WTC11 (cell line): Measurements from ENCODE around the gene CYRIA.

Experiments used
- CREB1 ChIP-seq: sonication (generic); formaldehyde crosslinking; IDR thresholded peaks from 2 replicates; pipeline ENCODE4 v1.8.0; 2023; ENCODE audit warnings: mild to moderate bottlenecking, missing genetic modification reagents
- CREM ChIP-seq: sonication (generic); formaldehyde crosslinking; IDR thresholded peaks from 2 replicates; pipeline ENCODE4 v1.8.1; 2022; ENCODE audit warnings: mild to moderate bottlenecking, missing genetic modification reagents, moderate library complexity
- CTCF ChIP-seq: fragments of 200-600 bp; IDR thresholded peaks from 2 replicates; pipeline ENCODE4 v1.8.0; 2022; ENCODE audit warnings: antibody characterized with exemption
- FOXJ3 ChIP-seq: sonication (generic); formaldehyde crosslinking; IDR thresholded peaks from 2 replicates; pipeline ENCODE4 v1.9.0; 2021; ENCODE audit warnings: missing genetic modification reagents, mild to moderate bottlenecking, borderline replicate concordance
- KAT7 ChIP-seq: sonication (generic); formaldehyde crosslinking; IDR thresholded peaks from 2 replicates; pipeline ENCODE4 v1.8.1; 2023; ENCODE audit warnings: missing genetic modification reagents, mild to moderate bottlenecking, borderline replicate concordance
- PRDM15 ChIP-seq: sonication (generic); formaldehyde crosslinking; IDR thresholded peaks from 2 replicates; pipeline ENCODE4 v1.8.0; 2022; ENCODE audit warnings: missing genetic modification reagents
- ZBTB21 ChIP-seq: sonication (generic); formaldehyde crosslinking; IDR thresholded peaks from 2 replicates; pipeline ENCODE4 v1.8.1; 2023; ENCODE audit warnings: mild to moderate bottlenecking, missing genetic modification reagents, borderline replicate concordance
- ZNF121 ChIP-seq: sonication (generic); formaldehyde crosslinking; IDR thresholded peaks from 2 replicates; pipeline ENCODE4 v1.8.0; 2023; ENCODE audit warnings: missing genetic modification reagents
- TF ChIP-seq, protein P1 (sequence below): sonication (generic); formaldehyde crosslinking; conservative IDR thresholded peaks from 2 replicates; pipeline ENCODE4 v1.8.1; 2023; ENCODE audit warnings: mild to moderate bottlenecking, low read depth, missing genetic modification reagents, moderate library complexity
- TF ChIP-seq, protein P2 (sequence below): sonication (generic); formaldehyde crosslinking; IDR thresholded peaks from 2 replicates; pipeline ENCODE4 v1.8.0; 2022; ENCODE audit warnings: mild to moderate bottlenecking, missing genetic modification reagents
- TF ChIP-seq, protein P3 (sequence below): sonication (generic); formaldehyde crosslinking; IDR thresholded peaks from 2 replicates; pipeline ENCODE4 v1.8.1; 2023; ENCODE audit warnings: mild to moderate bottlenecking, moderate library complexity, missing genetic modification reagents
- TF ChIP-seq, protein P4 (sequence below): sonication (generic); formaldehyde crosslinking; IDR thresholded peaks from 2 replicates; pipeline ENCODE4 v1.8.0; 2022; ENCODE audit warnings: mild to moderate bottlenecking, missing genetic modification reagents
- TF ChIP-seq, protein P5 (sequence below): sonication (generic); formaldehyde crosslinking; IDR thresholded peaks from 2 replicates; pipeline ENCODE4 v1.8.1; 2022; ENCODE audit warnings: low read depth, mild to moderate bottlenecking, moderate library complexity, missing genetic modification reagents, borderline replicate concordance

GRCh38 chr2:16623031-16623430 is 42.6 kb downstream of the CYRIA start:
- TF ChIP-seq ZNF121 (CRISPR knock-in tag) = no peak
- no peak for TF ChIP-seq CTCF
- no peak for TF ChIP-seq KAT7
- TF ChIP-seq, protein P1, sequence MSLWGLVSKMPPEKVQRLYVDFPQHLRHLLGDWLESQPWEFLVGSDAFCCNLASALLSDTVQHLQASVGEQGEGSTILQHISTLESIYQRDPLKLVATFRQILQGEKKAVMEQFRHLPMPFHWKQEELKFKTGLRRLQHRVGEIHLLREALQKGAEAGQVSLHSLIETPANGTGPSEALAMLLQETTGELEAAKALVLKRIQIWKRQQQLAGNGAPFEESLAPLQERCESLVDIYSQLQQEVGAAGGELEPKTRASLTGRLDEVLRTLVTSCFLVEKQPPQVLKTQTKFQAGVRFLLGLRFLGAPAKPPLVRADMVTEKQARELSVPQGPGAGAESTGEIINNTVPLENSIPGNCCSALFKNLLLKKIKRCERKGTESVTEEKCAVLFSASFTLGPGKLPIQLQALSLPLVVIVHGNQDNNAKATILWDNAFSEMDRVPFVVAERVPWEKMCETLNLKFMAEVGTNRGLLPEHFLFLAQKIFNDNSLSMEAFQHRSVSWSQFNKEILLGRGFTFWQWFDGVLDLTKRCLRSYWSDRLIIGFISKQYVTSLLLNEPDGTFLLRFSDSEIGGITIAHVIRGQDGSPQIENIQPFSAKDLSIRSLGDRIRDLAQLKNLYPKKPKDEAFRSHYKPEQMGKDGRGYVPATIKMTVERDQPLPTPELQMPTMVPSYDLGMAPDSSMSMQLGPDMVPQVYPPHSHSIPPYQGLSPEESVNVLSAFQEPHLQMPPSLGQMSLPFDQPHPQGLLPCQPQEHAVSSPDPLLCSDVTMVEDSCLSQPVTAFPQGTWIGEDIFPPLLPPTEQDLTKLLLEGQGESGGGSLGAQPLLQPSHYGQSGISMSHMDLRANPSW (CRISPR knock-in tag) = no peak
- TF ChIP-seq FOXJ3 = no peak
- TF ChIP-seq CREB1 (CRISPR knock-in tag) = no peak
- TF ChIP-seq, protein P2, sequence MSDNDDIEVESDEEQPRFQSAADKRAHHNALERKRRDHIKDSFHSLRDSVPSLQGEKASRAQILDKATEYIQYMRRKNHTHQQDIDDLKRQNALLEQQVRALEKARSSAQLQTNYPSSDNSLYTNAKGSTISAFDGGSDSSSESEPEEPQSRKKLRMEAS (CRISPR knock-in tag) = no peak
- no peak for TF ChIP-seq ZBTB21
- TF ChIP-seq, protein P3, sequence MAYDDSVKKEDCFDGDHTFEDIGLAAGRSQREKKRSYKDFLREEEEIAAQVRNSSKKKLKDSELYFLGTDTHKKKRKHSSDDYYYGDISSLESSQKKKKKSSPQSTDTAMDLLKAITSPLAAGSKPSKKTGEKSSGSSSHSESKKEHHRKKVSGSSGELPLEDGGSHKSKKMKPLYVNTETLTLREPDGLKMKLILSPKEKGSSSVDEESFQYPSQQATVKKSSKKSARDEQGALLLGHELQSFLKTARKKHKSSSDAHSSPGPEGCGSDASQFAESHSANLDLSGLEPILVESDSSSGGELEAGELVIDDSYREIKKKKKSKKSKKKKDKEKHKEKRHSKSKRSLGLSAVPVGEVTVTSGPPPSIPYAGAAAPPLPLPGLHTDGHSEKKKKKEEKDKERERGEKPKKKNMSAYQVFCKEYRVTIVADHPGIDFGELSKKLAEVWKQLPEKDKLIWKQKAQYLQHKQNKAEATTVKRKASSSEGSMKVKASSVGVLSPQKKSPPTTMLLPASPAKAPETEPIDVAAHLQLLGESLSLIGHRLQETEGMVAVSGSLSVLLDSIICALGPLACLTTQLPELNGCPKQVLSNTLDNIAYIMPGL (CRISPR knock-in tag) = no peak
- TF ChIP-seq, protein P4, sequence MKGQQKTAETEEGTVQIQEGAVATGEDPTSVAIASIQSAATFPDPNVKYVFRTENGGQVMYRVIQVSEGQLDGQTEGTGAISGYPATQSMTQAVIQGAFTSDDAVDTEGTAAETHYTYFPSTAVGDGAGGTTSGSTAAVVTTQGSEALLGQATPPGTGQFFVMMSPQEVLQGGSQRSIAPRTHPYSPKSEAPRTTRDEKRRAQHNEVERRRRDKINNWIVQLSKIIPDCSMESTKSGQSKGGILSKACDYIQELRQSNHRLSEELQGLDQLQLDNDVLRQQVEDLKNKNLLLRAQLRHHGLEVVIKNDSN (CRISPR knock-in tag) = no peak
- TF ChIP-seq CREM = no peak
- TF ChIP-seq, protein P5, sequence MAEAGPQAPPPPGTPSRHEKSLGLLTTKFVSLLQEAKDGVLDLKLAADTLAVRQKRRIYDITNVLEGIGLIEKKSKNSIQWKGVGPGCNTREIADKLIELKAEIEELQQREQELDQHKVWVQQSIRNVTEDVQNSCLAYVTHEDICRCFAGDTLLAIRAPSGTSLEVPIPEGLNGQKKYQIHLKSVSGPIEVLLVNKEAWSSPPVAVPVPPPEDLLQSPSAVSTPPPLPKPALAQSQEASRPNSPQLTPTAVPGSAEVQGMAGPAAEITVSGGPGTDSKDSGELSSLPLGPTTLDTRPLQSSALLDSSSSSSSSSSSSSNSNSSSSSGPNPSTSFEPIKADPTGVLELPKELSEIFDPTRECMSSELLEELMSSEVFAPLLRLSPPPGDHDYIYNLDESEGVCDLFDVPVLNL = no peak
- no peak for TF ChIP-seq PRDM15 (CRISPR knock-in tag)
